Stimulated activated CD8-positive, alpha-beta memory T cell treated with anti-CD3 and anti-CD28 coated beads, Interleukin-15, amount 100 ng/mL, for 24 hours (primary cell): ENCODE measurements around the gene IFNGR1.
A peak's percentile ranks its signal among the peaks of the same experiment; 100 is the strongest.
"Not testable (repeated sequence)": the region's sequence is repeated elsewhere in the genome, so short reads cannot be mapped to it uniquely, and the experiment has no call there.

Source experiments
- DNase-seq: peaks from one replicate; pipeline ENCODE4 v3.0.0-alpha.2; 2020; ENCODE audit warnings: low read depth

The IFNGR1 gene

GRCh38 chr6:137218917-137219663 is at the start of gene IFNGR1:
Gene IFNGR1, minus strand, starts transcription at chr6:137219385. Its CDS starts 58 bp downstream, at chr6:137219327.
- peak; percentile 95 for DNase-seq

- DNase-seq, result no peak
Measured at GRCh38 chr6:137268911-137269310, 49.7 kb upstream of the IFNGR1 start.

GRCh38 chr6:137266309-137266586 is 47.1 kb upstream of the IFNGR1 start:
- no peak for DNase-seq

- no peak for DNase-seq
Measured at GRCh38 chr6:137265561-137266308, 46.5 kb upstream of the IFNGR1 start.

- no peak for DNase-seq
Measured at GRCh38 chr6:137264311-137265075, 45.3 kb upstream of the IFNGR1 start.

GRCh38 chr6:137261761-137262160 is 42.6 kb upstream of the IFNGR1 start:
- no peak for DNase-seq

GRCh38 chr6:137261361-137261760 is 42.2 kb upstream of the IFNGR1 start:
- no peak for DNase-seq

GRCh38 chr6:137260217-137260616 is 41.0 kb upstream of the IFNGR1 start:
- DNase-seq, result no peak

GRCh38 chr6:137259349-137259748 is 40.2 kb upstream of the IFNGR1 start:
- no peak for DNase-seq

GRCh38 chr6:137258170-137258569 is 39.0 kb upstream of the IFNGR1 start:
- no peak for DNase-seq

GRCh38 chr6:137256350-137257103 is 37.3 kb upstream of the IFNGR1 start:
- DNase-seq, result no peak

- DNase-seq, result no peak
Measured at GRCh38 chr6:137254966-137255365, 35.8 kb upstream of the IFNGR1 start.

- not testable (repeated sequence) for DNase-seq
Measured at GRCh38 chr6:137254430-137254829, 35.2 kb upstream of the IFNGR1 start.

GRCh38 chr6:137248702-137249101 is 29.5 kb upstream of the IFNGR1 start:
- DNase-seq, result no peak

- no peak for DNase-seq
Measured at GRCh38 chr6:137247724-137248123, 28.5 kb upstream of the IFNGR1 start.

GRCh38 chr6:137246791-137247202 is 27.6 kb upstream of the IFNGR1 start:
- DNase-seq, result no peak

- DNase-seq, result no peak
Measured at GRCh38 chr6:137246164-137246563, 27.0 kb upstream of the IFNGR1 start.

- no peak for DNase-seq
Measured at GRCh38 chr6:137241481-137242038, 22.4 kb upstream of the IFNGR1 start.

GRCh38 chr6:137240168-137240567 is 21.0 kb upstream of the IFNGR1 start:
- DNase-seq, result no peak

- DNase-seq, result no peak
Measured at GRCh38 chr6:137237413-137238170, 18.4 kb upstream of the IFNGR1 start.
